NT2/D1 (cell line): ENCODE results near the gene PTPRK.

Experiments
- SUZ12 ChIP-seq: IDR thresholded peaks from 2 replicates; pipeline ENCODE4 v1.6.1; 2011; ENCODE audit not compliant: insufficient read length, insufficient read depth; ENCODE audit errors: extremely low read depth
- ZNF274 ChIP-seq: IDR thresholded peaks from 2 replicates; pipeline ENCODE4 v1.6.1; 2011; ENCODE audit warnings: mild to moderate bottlenecking, low read depth, low read length

DNA sequence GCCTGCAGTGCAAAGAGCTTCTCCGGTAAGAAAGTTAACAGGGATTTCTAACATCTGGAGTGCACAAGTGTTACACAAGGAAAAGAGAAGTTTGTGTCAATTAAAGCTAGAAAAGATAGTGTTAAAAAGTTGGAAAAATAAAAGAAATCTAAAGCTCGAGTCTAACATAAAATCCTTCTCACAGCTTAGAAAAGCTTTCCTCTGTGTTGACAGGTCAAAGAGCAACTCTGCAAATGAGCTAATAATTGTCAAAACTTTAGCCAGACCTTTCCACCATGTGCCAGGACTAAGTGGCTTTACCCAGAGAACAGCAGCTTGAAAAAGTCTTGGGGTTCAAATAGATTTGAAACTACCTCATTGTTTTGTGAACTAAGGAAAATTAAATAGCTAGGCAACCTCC, 14.8 kb downstream of the PTPRK start:
- no peak for TF ChIP-seq SUZ12
- TF ChIP-seq ZNF274, result no peak
